A549 (cell line): Measurements from ENCODE around the gene GOLGA2.

Experiments
- REST ChIP-seq: fragments of 200-600 bp; sonication (generic); IDR thresholded peaks from 2 replicates; pipeline ENCODE4 v1.6.1; 2016; ENCODE audit warnings: antibody characterized with exemption, mild to moderate bottlenecking, moderate library complexity
- RNF2 ChIP-seq: fragments of 200-600 bp; sonication (generic); IDR thresholded peaks from 2 replicates; pipeline ENCODE4 v1.6.1; 2016; ENCODE audit warnings: low read depth, mild to moderate bottlenecking, antibody characterized with exemption, moderate library complexity, borderline replicate concordance
- TF ChIP-seq, protein P1 (sequence below): fragments of >200 bp; sonication (Bioruptor Twin); formaldehyde crosslinking; IDR thresholded peaks from 3 replicates; pipeline ENCODE4 v1.5.1; 2016

DNA sequence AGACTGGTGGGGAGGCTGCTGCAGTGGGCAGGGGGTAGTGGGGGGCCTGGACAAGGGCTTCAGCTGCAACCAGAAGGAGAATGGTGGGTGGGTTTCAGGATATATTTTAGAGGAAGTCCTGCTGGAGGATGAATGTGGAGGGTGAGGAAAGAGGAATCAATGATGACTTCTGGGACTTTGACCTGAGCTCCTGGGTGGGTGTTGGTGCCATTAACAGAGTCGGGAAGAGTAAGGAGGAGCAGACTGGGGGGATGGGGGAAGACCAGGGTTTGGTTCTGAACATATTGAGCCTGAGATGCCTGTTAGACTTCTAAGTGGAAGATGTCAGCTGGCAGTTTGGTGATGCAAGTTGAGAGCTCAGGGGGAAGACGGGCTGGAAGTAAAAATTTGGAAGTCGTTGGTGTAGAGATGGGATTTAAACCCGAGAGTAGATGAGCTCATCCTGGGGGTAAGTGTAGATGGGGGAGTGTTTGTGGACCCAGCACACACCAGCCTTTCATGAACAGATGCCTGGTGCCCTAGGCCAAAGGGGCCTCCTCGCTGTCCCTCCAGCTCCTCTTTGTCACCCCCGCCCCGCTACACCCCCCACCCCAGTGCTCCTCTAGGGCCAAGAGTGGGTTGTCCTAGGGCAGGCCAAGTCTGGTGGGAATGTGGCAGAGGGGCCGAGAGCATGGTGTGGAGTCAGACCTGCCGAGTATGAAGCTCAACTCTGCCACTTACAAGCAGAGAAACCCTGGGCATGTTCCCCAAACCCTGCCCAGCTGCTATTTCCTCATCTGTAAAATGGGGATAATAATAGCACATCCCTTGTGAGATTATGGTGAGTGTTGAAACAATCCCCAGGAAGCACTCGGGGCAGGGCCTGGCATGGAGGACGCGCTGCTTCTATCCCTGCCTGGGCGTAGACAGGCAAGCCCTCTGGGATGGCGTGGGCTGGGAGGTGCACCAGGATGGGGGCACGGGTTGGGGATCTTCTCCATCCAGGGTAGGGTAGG, 68.6 kb downstream of the GOLGA2 start:
- TF ChIP-seq, protein P1, sequence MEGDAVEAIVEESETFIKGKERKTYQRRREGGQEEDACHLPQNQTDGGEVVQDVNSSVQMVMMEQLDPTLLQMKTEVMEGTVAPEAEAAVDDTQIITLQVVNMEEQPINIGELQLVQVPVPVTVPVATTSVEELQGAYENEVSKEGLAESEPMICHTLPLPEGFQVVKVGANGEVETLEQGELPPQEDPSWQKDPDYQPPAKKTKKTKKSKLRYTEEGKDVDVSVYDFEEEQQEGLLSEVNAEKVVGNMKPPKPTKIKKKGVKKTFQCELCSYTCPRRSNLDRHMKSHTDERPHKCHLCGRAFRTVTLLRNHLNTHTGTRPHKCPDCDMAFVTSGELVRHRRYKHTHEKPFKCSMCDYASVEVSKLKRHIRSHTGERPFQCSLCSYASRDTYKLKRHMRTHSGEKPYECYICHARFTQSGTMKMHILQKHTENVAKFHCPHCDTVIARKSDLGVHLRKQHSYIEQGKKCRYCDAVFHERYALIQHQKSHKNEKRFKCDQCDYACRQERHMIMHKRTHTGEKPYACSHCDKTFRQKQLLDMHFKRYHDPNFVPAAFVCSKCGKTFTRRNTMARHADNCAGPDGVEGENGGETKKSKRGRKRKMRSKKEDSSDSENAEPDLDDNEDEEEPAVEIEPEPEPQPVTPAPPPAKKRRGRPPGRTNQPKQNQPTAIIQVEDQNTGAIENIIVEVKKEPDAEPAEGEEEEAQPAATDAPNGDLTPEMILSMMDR, result no peak
- TF ChIP-seq REST, result no peak
- TF ChIP-seq RNF2, result no peak
